Tongue (tissue), 3 donors: ENCODE measurements around the gene KANTR. TPM values are rescaled to one million over a fixed set of nuclear protein-coding genes. Genes with fewer than 3 reads are reported as not detected.

ENCODE experiments used
- DNase-seq: peaks from one replicate; pipeline ENCODE4 v3.0.0-alpha.2; 2015
- small RNA-seq: library from RNA; depleted of rRNA; stranded (forward); fragments of <200 nt; gene quantifications from one replicate; pipeline ENCODE3, GENCODE V24; 2014; ENCODE audit warnings: low replicate concordance
- total RNA-seq: library from RNA; depleted of rRNA; stranded (reverse); fragments of >200 nt; gene quantifications from one replicate; pipeline ENCODE4 v1.2.3, GENCODE V29; 2014

KANTR gene
- total RNA-seq, 1 donor from 2014 or later: 19.3 TPM

DNA sequence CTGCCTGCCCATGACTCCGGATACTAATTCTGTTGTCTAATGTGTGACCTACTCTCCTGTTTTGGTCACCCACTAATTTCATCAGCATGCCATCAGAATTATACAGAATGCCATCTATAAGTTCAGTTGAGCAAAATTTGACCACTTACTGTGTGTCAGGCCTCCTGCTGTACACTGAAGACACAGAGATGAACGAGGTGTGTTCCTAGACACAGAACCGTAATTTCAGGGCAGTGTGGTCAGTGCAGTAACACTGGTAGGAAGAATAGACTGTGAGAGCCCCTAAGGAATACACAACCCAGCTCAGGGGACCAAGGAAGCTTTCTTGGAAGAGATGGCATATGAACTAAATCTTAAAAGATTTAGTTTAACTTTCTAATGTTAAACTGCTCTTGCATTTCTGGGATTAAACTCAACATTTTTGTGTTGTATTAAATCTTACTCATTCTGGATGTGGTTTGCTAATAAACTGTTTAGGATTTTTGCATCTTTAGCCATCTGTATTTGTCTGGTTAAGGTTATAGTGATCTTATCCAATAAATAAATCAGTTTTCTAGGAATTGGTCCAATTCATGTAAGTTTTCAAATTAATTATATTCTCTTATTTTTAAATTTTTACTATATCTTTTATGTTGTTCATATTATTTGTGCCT lies 34.3 kb downstream of the KANTR start:
- no peak for DNase-seq

DNA sequence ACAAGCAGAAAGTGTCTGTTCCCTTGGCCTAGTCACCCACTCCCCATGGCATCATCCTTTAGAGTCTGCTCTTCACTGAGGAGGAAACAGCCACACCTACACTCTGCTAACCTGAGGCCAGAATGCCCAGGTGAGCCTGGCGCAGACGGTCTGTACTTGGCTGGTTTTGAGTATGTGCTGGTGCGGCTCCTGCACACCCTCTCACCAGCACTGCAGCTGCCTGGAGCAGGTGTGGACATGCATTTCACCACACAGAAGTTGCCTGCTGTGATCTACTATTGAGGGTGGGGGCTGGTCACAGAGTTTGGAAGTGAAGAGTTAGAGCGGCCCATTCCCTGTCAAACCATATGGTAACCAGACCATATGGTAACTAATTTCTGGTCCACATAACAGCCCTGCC lies 39.5 kb downstream of the KANTR start:
- no peak for DNase-seq

DNA sequence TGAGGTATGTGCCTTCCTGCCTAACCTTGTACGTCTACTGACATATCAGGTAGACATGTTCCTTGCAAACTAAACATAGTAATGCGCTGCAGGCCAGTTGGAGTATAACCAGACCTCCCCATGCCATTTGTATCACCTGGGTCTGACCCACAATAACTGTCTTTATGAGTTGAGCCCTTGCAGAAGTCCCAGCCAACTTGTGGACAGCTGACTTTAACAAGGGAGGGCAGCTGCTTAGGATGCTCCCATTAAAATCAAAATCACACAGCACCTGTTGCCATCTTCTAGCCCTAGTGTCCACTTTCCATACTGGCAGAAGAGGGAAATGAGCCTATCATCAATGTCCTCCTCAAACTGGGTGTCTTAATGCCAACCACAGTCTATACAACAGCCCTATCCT lies 41.6 kb downstream of the KANTR start:
- DNase-seq: peak; percentile 40

DNA sequence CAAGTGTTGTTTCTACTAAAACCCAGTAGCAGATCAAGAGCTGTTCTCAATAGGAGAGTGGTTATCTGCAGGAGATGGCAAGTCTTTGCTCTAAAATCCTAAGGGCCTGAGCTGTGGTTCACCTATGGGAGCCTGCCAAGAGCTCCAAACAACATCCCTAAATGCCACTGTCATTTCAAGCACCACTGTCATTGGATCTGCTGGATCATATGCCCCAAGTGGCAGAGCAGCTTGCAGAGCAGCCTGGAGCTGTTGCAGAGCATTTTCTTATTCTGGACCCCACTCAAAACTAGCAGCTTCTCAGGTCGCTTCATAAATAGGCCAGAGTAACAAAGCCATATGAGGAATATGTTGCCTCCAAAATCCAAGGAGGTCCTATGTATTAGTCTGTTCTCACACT lies 59.6 kb downstream of the KANTR start:
- no peak for DNase-seq

DNA sequence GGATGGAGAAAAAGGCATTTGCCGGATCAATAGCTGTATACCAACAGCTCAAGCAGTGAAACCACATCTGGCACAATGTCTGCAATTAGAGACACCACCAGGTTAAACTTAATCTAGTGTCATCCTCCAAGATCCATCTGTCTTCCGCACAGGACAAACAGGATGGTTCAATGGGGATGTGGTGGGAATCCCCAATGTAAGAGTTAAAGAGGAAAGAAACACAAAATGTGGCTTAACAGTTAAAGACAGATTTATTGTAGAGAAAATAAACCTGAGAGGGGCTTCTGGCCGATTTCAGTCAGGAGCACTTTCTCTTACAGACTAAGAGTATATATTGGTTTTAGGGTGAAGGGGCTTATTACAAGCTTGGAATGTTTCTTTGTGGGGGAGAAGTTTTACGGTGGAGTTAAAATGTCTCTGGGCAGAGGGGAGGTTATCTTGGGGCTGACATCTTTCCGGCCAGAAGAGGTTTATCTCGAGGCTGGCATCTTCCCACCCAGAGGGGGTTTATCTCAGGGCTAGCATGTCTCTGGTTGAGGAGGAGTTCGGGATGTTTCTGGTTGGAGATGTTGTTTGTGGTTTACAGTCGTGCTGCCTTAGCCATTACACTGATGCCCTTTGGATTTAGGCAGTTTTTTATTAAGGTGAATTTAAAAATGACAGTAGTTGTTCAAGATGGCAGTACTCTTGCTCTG lies 61.7 kb downstream of the KANTR start:
- DNase-seq: no peak

DNA sequence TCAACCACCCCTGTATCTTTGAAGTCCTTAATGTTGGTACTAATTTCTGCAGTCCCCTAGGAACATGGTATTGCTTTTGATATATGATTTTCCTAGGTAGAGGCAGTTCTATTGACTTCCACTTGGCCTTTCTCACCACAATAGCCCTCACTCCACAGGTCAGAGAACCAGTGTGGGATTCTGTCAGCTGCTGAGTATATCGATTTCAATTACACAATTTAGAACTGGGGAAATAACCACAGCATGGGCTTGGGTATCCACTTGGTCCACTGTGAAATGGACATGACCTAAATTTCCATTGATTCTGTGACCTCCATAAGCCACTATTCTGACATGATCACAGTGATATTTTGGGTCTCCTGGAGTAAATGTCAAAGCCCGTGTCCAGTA lies 62.3 kb downstream of the KANTR start:
- no peak for DNase-seq

DNA sequence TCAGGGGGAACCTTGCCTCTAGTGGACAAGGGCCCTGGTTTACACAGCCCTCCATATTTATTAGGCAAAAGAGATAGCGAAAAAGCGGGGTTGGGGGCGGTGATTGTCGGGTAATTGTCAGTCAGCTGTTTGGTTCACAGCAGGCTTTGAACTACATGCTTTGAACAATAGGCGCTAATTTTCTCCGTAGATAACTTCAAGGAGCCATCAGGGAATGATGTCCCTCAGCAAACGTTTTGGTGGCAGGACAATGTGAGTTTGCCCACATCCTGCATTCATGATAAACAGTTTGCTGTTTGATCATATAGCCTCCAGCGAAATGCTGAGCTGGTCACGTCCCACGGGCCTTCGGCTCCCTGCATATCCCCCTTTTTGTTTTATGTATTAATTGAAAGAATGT lies 65.2 kb downstream of the KANTR start:
- DNase-seq: no peak

DNA sequence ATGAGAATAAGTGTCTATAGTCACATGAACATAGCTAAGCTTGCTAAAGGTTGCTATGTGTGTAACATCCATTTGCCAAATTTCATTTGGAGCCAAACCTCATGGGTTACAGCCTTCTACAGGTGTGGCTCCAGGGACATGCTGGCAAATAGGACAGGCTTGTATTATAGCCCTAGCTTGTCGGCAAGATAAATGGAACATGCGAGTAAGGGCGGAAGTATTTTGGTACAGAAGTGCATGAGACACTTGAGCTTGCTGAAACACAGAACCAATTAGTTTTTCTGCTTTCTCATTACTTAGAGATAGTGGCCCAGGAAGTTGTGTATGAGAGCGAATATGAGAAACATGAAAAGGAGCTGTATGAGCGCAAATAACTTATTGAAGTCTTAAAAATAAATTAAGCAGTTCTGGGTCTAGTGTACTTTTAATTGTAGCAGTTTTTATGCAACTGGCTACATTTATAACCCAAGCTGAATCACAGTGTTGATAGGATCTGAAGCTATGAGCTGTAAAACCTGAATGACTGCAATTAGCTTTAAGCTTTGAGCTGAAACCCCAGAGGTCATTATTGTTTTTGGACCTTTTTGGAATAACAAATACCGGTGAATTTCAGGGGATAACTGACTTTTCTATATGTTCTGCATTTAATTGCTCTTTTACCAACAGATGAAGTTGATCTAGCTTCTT lies 66.5 kb downstream of the KANTR start:
- no peak for DNase-seq

DNA sequence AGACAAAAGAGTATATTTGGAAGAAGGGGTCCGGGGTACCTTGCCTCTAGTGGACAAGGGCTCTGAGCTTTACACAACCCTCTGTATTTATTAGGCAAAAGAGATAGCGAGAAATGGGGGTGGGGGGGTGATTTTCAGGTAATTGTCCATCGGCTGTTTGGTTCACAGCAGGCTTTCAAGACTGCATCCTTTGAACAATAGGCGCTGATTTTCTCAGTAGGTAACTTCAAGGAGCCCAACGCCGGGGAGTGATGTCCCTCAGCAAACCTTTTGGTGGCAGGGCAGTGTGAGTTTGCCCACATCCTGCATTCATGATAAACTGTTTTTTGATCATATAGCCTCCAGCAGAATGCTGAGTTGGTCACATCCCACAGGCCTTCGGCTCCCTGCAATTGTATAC lies 69.5 kb downstream of the KANTR start:
- DNase-seq: no peak

DNA sequence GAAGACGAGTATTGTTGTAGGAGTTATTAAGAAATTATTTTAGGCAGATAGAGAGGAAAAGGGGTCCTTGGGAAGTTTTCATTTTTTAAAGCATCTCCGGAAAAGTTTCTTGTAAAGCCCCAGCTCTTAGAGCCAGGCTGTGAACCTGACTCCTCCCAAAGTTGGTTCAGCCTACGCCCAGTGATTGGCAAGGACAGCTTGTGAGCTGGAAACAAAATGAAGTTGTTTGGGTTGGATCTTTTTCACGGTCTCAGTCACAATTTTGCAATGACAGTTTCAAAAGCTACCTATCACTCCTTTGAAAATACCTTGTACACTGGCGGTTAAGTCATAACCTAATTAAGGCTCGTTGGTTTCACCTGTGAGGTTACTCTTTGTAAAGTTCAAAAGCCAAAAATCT lies 70.6 kb downstream of the KANTR start:
- peak; percentile 64 for DNase-seq

DNA sequence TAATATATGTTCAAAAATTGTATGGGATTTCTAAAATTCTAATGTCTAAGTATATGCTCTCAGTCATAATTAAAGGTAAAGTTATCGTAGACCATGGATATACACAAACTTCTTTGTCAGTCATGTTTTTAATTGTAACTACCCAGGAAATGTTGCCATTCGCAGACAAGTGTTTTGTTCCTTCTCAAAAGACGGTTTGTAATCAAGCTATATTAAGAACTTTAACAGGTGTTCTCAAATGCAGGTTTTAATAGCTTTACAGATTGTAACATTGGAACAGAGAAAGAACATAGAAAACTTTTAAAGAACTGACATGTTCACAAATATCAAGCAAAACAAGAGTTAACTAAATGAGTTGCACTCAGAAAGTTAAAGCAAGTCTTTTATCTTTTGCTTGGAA lies 72.2 kb downstream of the KANTR start:
- no peak for DNase-seq

DNA sequence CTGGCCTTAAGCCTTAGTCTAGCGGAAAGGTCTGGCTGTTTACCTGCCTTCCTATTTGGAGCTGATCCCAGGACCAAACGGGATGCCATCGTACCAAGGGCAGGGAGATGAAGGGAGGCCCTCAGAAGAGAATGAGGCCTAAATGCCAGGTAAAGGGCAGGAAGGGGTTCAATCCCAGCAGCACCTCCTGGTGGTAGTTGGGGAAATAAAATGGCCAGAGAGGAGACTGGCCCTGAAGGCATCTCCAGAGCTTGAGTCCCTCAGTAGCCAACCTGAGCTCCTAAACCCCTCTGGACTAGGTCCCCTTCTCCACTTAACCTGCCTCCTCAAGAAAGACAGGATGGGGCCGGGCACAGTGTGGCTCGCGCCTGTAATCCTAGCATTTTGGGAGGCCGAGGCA lies 77.4 kb downstream of the KANTR start:
- DNase-seq: no peak

Small RNA genes within 50 kb of the gene (small RNA-seq; reads per million reads assigned to genes)
- gene AL139396.1 (not detected), gene AL591212.2 (not detected)

Other genes starting within 250 kb of the KANTR start
- not detected for gene XAGE3, start 226.1 kb upstream of the KANTR start, total RNA-seq
- gene FAM156B, start 196.8 kb upstream of the KANTR start, total RNA-seq: 19.4 TPM
- gene FAM156A, start 135.6 kb upstream of the KANTR start, total RNA-seq: 20.6 TPM
- gene GPR173, start 45.4 kb upstream of the KANTR start, total RNA-seq: 3.1 TPM
- gene TSPYL2, start 11.8 kb upstream of the KANTR start, total RNA-seq: 16.2 TPM
- gene KDM5C, start 131.1 kb downstream of the KANTR start, total RNA-seq: 143 TPM
- gene IQSEC2, start 187.4 kb downstream of the KANTR start, total RNA-seq: 14.9 TPM